Colonic mucosa (tissue), 4 donors: Measurements from ENCODE around the gene ARHGEF10L. TPM values are rescaled to one million over a fixed set of nuclear protein-coding genes. Genes with fewer than 3 reads are reported as not detected.

ENCODE experiments used
- DNase-seq: peaks from one replicate; pipeline ENCODE4 v3.0.0-alpha.2; 2020
- H3K27ac ChIP-seq: fragments of 200-600 bp; one replicate; pipeline ENCODE4 v1.8.0; 2021
- H3K27me3 ChIP-seq: fragments of 200-600 bp; one replicate; pipeline ENCODE4 v1.8.0; 2021
- H3K36me3 ChIP-seq: fragments of 200-600 bp; one replicate; pipeline ENCODE4 v1.8.0; 2021
- H3K4me1 ChIP-seq: fragments of 200-600 bp; one replicate; pipeline ENCODE4 v1.8.0; 2021; ENCODE audit warnings: mild to moderate bottlenecking
- H3K4me3 ChIP-seq: fragments of 200-600 bp; one replicate; pipeline ENCODE4 v1.8.0; 2021
- H3K9ac ChIP-seq, 2 donors: one replicate each; pipeline ENCODE4 v1.7.0; 2013; ENCODE audit warnings: control low read depth in 2 of 2, low read depth in 2 of 2, low read length in 2 of 2
- H3K9me3 ChIP-seq: fragments of 200-600 bp; one replicate; pipeline ENCODE4 v1.8.0; 2021
- intact Hi-C: fragments of 100-400 bp; cut with DNase I; formaldehyde crosslinking; loops from one replicate; pipeline ENCODE4 v1.14.1; 2022
- total RNA-seq, 2 donors: library from RNA; stranded (reverse); fragmentation: NEBNext Ultra II Directional in 1 of 2; extraction: Animal tissue kit (Norgen Biotek cat#: 25700) in 1 of 2; gene quantifications; one replicate each; pipeline ENCODE4 v1.2.1, GENCODE V29; 2021
- TF ChIP-seq, protein P1 (sequence below): fragments of 200-600 bp; IDR thresholded peaks from one replicate; pipeline ENCODE4 v1.8.0; 2022; ENCODE audit warnings: antibody characterized with exemption, mild to moderate bottlenecking
- donor health status: healthy.
- donor health status: DM: no; HTN: no; CAD: no.
- donor health status: DM: no; HTN: no; CAD: no.

Gene ARHGEF10L
- total RNA-seq, 2 donors from 2014 or later: 77.5 to 133 TPM

DNA sequence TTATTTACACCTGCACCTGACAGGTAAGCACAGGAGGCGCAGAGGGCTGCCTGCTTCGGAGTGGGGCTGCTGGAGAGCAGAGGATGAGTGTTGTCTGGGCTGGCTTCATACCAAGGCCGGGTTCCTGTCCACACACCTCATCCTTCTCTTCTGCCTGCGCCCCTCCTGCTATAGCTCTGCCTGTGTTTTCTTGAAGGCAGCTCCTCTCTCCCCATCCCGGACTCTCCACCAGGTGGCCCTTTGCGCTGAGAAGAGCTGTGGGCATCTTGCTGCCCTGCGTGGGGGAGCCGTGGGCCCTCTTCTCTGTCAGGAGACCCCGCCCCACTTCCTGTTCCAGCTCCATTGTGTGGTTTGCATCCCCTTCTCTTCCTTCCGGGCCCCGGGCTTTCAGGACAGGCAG is 35.0 kb downstream of the ARHGEF10L start:
- intact Hi-C loops: no loop called here
- H3K9ac ChIP-seq: peak overlapping the region; percentile 15 to 77
- H3K27ac ChIP-seq: peak overlapping the region; percentile 64
- no peaks in the 10 kb centered on the region for H3K27me3 ChIP-seq
- no peaks in the 10 kb centered on the region for H3K9me3 ChIP-seq
- H3K4me1 ChIP-seq: peaks cover 40% of the 10 kb centered on the region
- H3K36me3 ChIP-seq: no peaks in the 10 kb centered on the region
- no peak overlapping the region for H3K4me3 ChIP-seq
- DNase-seq: no peak
- TF ChIP-seq, protein P1, sequence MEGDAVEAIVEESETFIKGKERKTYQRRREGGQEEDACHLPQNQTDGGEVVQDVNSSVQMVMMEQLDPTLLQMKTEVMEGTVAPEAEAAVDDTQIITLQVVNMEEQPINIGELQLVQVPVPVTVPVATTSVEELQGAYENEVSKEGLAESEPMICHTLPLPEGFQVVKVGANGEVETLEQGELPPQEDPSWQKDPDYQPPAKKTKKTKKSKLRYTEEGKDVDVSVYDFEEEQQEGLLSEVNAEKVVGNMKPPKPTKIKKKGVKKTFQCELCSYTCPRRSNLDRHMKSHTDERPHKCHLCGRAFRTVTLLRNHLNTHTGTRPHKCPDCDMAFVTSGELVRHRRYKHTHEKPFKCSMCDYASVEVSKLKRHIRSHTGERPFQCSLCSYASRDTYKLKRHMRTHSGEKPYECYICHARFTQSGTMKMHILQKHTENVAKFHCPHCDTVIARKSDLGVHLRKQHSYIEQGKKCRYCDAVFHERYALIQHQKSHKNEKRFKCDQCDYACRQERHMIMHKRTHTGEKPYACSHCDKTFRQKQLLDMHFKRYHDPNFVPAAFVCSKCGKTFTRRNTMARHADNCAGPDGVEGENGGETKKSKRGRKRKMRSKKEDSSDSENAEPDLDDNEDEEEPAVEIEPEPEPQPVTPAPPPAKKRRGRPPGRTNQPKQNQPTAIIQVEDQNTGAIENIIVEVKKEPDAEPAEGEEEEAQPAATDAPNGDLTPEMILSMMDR: no peak

DNA sequence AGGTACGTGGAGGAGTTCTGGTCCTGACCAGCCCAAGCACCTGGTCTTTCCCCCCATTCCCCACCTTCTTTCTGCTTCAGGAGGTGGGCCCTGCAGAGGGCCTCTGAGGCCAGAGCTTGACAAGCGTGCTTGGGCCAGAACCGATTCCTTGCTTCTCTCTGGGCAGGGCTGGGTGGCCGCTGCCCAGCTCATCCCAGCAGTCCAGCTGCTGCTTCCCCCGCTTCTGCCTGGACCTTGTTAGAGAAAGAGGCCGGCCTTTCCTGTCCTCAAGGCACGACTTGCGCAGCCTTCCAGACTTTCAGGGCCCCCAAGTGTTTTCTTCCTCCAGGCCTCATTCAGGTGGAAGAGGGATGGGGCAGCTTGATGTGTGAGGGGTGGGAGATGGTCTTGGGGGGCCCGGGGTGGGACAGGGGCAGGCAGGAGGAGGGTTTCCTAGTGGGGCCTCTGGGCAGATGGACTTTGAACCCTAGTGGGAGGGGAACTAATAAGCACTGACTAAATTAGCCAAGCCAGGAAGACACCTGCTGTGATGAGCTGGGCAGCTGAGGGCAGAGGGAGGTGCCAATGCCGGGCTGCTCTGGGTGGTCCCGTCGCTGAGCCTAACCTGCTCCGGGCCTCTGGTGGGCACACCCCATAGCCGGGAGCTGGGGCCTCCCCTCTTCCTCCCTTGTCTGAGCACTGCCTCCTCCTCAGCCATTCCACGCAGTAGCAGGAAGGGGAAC is 36.5 kb downstream of the ARHGEF10L start:
- no peak overlapping the region for H3K4me3 ChIP-seq
- intact Hi-C loops: no loop called here
- H3K36me3 ChIP-seq: no peaks in the 10 kb centered on the region
- H3K9me3 ChIP-seq: no peaks in the 10 kb centered on the region
- H3K9ac ChIP-seq: peak overlapping the region; percentile 4 to 77
- no peaks in the 10 kb centered on the region for H3K27me3 ChIP-seq
- TF ChIP-seq, protein P1: no peak
- peaks cover 40% of the 10 kb centered on the region for H3K4me1 ChIP-seq
- H3K27ac ChIP-seq: peak overlapping the region; percentile 64
- peak; percentile 72 for DNase-seq

DNA sequence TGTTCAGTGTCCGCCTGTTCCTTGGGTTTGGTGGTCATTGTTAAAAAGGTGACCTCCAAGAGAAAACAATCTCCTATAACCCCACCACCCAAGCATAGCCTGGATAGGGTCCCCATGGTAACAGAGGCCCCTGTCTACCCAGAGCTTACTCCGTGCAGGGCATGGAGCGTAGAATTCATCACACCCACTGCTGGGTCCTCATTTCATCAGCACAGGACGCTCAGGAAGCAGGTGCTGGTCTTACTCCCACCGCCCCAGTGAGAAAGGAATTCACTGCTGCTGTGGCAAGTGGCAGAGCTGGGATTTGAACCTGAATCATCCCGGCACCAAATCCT is 37.0 kb downstream of the ARHGEF10L start:
- DNase-seq: no peak
- TF ChIP-seq, protein P1: no peak
- no peaks in the 10 kb centered on the region for H3K36me3 ChIP-seq
- no peaks in the 10 kb centered on the region for H3K27me3 ChIP-seq
- H3K9me3 ChIP-seq: no peaks in the 10 kb centered on the region
- intact Hi-C loops: no loop called here
- no peak overlapping the region for H3K4me3 ChIP-seq
- peak overlapping the region; percentile 64 for H3K27ac ChIP-seq
- H3K9ac ChIP-seq: peak overlapping the region in 1 of 2 donors; percentile 77
- H3K4me1 ChIP-seq: peaks cover 40% of the 10 kb centered on the region

DNA sequence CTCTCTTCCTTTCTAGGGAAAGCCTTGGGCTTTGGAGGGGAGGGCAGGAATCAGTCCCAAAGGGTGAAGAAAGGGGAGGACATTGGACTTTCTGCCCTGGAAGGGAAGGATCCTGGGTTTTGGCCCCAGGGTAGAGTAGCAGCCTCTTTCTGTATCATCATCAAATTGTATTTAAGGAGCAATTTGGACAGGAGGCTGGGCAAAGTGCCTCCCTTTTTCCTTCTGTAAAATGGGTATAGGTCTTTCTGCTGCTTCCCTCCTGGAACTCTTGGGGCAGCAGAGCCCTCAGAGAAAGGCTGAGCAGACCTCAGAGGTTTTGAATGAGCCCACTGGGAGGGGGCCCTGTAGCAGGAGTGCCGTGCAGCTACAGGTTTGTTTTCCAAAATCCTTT is 38.4 kb downstream of the ARHGEF10L start:
- TF ChIP-seq, protein P1: no peak
- no peak for DNase-seq
- Histone ChIP-seq H3K9me3 (no peaks in the 10 kb centered on the region), H3K27ac (no peak overlapping the region), H3K27me3 (no peaks in the 10 kb centered on the region), H3K4me3 (no peak overlapping the region), H3K36me3 (no peaks in the 10 kb centered on the region), H3K4me1 (peaks cover 28% of the 10 kb centered on the region), H3K9ac (peak overlapping the region in 1 of 2 donors; percentile 21)
- intact Hi-C loops: no loop called here

DNA sequence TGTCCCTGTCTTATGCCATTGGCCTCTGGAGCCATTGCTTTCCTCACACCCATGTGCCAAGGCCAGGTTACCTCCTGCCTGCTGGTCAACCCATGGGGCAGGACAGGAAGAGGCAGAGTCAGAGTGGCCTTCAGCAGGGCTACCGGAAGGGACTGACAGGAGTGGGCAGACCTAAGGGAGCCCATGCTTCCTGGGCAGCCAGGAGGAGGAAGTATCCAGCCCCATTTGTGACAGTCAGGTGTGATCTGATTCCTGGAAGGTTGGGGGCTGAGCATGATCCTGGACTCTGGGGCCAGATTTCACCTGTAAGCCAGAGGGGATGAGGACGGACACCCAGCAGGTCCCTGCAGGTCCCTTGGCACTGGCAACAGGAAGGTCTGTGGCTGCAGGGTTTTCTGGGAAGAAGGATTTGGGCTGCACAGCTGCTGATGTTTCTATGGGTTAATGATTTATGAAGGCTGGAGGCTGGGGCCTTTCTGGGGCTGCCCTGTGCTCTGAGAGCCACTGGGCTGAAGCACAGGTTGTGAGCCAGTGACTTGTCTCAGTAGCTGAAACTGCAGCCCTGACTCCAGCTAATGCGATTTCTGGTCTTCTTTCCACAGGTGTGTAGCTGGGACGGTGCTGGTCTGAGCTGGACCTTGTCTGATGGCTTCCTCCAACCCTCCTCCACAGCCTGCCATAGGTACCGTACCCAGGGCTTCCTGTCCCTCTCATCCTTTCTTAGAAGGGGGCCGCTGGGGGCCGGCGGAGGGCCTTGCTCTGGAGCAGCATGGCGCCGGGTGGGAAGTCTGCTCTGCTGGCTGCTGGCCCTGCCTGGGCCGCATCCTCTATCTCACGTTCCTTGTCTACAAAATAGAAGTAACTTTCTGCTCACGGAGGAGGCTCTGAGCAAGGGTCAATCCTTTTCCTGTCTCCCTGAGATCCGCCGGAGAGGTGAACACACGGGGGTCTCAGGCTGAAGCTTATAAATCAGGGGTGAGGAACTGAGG is 40.7 kb downstream of the ARHGEF10L start:
- intact Hi-C loops: no loop called here
- TF ChIP-seq, protein P1: no peak
- Histone ChIP-seq H3K9ac (peak overlapping the region; percentile 32 to 93), H3K9me3 (no peaks in the 10 kb centered on the region), H3K4me3 (peak overlapping the region; percentile 32), H3K27ac (peak overlapping the region; percentile 83), H3K36me3 (no peaks in the 10 kb centered on the region), H3K27me3 (no peaks in the 10 kb centered on the region), H3K4me1 (peaks cover 19% of the 10 kb centered on the region)
- peak; percentile 79 for DNase-seq
